SK-N-SH (cell line): Measurements from ENCODE around the gene PPP6C. TPM values are rescaled to one million over a fixed set of nuclear protein-coding genes. Genes with fewer than 3 reads are reported as not detected.
"Not testable (repeated sequence)": the region's sequence is repeated elsewhere in the genome, so short reads cannot be mapped to it uniquely, and the experiment has no call there.

ENCODE experiments used
- CTCF ChIA-PET: fragments of 300-600, 350-600 bp; formaldehyde crosslinking; extraction: SDS; loops from one replicate; lab custom pipeline; 2021; lab: Yijun Ruan, JAX
- POLR2A ChIA-PET: fragments of 350-600 bp; sonication (Branson Sonifier 250); formaldehyde crosslinking; extraction: SDS; loops from one replicate; lab custom pipeline; 2020; ENCODE audit warnings: antibody characterized with exemption, inconsistent platforms; lab: Yijun Ruan, JAX
- DNase-seq: peaks from one replicate; pipeline ENCODE4 v3.0.0; 2012
- H2AFZ ChIP-seq: fragments of 200-600 bp; sonication (generic); 2 replicates; pipeline ENCODE4 v1.8.1; 2016; ENCODE audit warnings: antibody characterized with exemption, mild to moderate bottlenecking, low read depth
- H3F3A ChIP-seq: fragments of 200-600 bp; sonication (generic); replicated peaks from 2 replicates; pipeline ENCODE3; 2016; ENCODE audit warnings: antibody characterized with exemption, mild to moderate bottlenecking; ENCODE audit not compliant: insufficient read depth
- H3K27ac ChIP-seq, 2 experiments: fragments of 200-500 bp in 1 of 2; fragments of 200-600 bp in 1 of 2; sonication (Bioruptor generic) in 1 of 2; sonication (generic), shearing (Covaris generic) in 1 of 2; 2 replicates each; pipeline versions ENCODE4 v1.5.1 to v1.6.1; 2014 to 2016; ENCODE audit warnings: low read depth in 2 of 2, inconsistent platforms in 1 of 2, low read length in 1 of 2, mild to moderate bottlenecking in 1 of 2, mixed read lengths in 1 of 2
- H3K27me3 ChIP-seq: fragments of 200-600 bp; sonication (generic), shearing (Covaris generic); 2 replicates; pipeline ENCODE4 v1.6.1; 2016; ENCODE audit warnings: mixed run types; ENCODE audit not compliant: insufficient read depth
- H3K36me3 ChIP-seq, 2 experiments: fragments of 200-500 bp in 1 of 2; fragments of 200-600 bp in 1 of 2; sonication (Bioruptor generic) in 1 of 2; sonication (generic) in 1 of 2; replicated peaks in 1 of 2; 2 replicates each; pipeline versions ENCODE3 to v1.5.1; 2014 to 2016; ENCODE audit warnings: low read length in 1 of 2, mild to moderate bottlenecking in 1 of 2; ENCODE audit not compliant: insufficient read depth in 2 of 2, control insufficient read depth in 1 of 2
- H3K4me1 ChIP-seq, 2 experiments: fragments of 200-500 bp in 1 of 2; fragments of 200-600 bp in 1 of 2; sonication (Bioruptor generic) in 1 of 2; sonication (generic), shearing (Covaris generic) in 1 of 2; 2 replicates each; pipeline versions ENCODE4 v1.5.1 to v1.6.1; 2014 to 2016; ENCODE audit warnings: low read depth in 1 of 2, low read length in 1 of 2, mixed run types in 1 of 2; ENCODE audit not compliant: insufficient read depth in 2 of 2, control insufficient read depth in 1 of 2
- H3K4me2 ChIP-seq: fragments of 200-600 bp; sonication (generic), shearing (Covaris generic); 2 replicates; pipeline ENCODE4 v1.6.1; 2017; ENCODE audit warnings: mixed run types
- H3K4me3 ChIP-seq, 2 experiments: fragments of 200-500 bp in 1 of 2; fragments of 200-600 bp in 1 of 2; sonication (Bioruptor generic) in 1 of 2; sonication (generic), shearing (Covaris generic) in 1 of 2; 2 replicates each; pipeline versions ENCODE4 v1.5.1 to v1.8.1; 2014 to 2016; ENCODE audit warnings: low read depth in 2 of 2, inconsistent platforms in 1 of 2, low read length in 1 of 2, mild to moderate bottlenecking in 1 of 2, mixed read lengths in 1 of 2, moderate library complexity in 1 of 2
- H3K79me2 ChIP-seq: fragments of 200-600 bp; sonication (generic); 2 replicates; pipeline ENCODE4 v1.8.1; 2017; ENCODE audit warnings: mild to moderate bottlenecking; ENCODE audit not compliant: insufficient read depth
- H3K9ac ChIP-seq: fragments of 200-600 bp; sonication (generic); 2 replicates; pipeline ENCODE4 v1.6.1; 2017; ENCODE audit warnings: mixed run types
- H3K9me2 ChIP-seq: fragments of 200-600 bp; sonication (generic); 2 replicates; pipeline ENCODE4 v1.6.1; 2017; ENCODE audit warnings: mixed run types
- H3K9me3 ChIP-seq: fragments of 200-600 bp; sonication (generic); 2 replicates; pipeline ENCODE4 v1.6.1; 2017; ENCODE audit warnings: mixed run types, mild to moderate bottlenecking, moderate library complexity
- H4K20me1 ChIP-seq: fragments of 200-600 bp; sonication (generic); 2 replicates; pipeline ENCODE4 v1.6.1; 2017; ENCODE audit warnings: mild to moderate bottlenecking, mixed run types; ENCODE audit not compliant: insufficient read depth
- CHD2 ChIP-seq: fragments of 150-350 bp; IDR thresholded peaks from 2 replicates; pipeline ENCODE4 v1.6.1; 2018; ENCODE audit warnings: low read length; ENCODE audit not compliant: partially characterized antibody
- ELF1 ChIP-seq: IDR thresholded peaks from 2 replicates; pipeline ENCODE4 v1.4.0; 2012
- EZH2phosphoT487 ChIP-seq: fragments of 200-600 bp; sonication (generic); IDR thresholded peaks from 2 replicates; pipeline ENCODE4 v1.6.1; 2017; ENCODE audit warnings: low read depth, mixed run types, mild to moderate bottlenecking, antibody characterized with exemption, moderate library complexity, borderline replicate concordance
- GATA2 ChIP-seq: sonication (generic); formaldehyde crosslinking; IDR thresholded peaks from 2 replicates; pipeline ENCODE4 v1.5.0; 2020; ENCODE audit warnings: mild to moderate bottlenecking, missing genetic modification reagents
- IRF3 ChIP-seq: fragments of 150-350 bp; IDR thresholded peaks from 2 replicates; pipeline ENCODE4 v1.6.1; 2016; ENCODE audit warnings: mild to moderate bottlenecking, low read depth, low read length
- JUND ChIP-seq: IDR thresholded peaks from 2 replicates; pipeline ENCODE4 v1.4.0; 2012
- MEF2A ChIP-seq: IDR thresholded peaks from 2 replicates; pipeline ENCODE4 v1.4.0; 2012; ENCODE audit warnings: low read depth, borderline replicate concordance
- NFIC ChIP-seq: IDR thresholded peaks from 2 replicates; pipeline ENCODE4 v1.4.0; 2012; ENCODE audit warnings: borderline replicate concordance
- RFX5 ChIP-seq: IDR thresholded peaks from 2 replicates; pipeline ENCODE4 v1.6.1; 2012; ENCODE audit warnings: mild to moderate bottlenecking, improper control_type of control experiment, low read length
- RXRA ChIP-seq: IDR thresholded peaks from 2 replicates; pipeline ENCODE4 v1.4.0; 2012; ENCODE audit warnings: low read depth, mild to moderate bottlenecking, borderline replicate concordance
- SIN3A ChIP-seq: IDR thresholded peaks from 2 replicates; pipeline ENCODE4 v1.6.1; 2012; ENCODE audit warnings: low read depth, mild to moderate bottlenecking, low read length, moderate library complexity, borderline replicate concordance
- TEAD4 ChIP-seq: IDR thresholded peaks from 2 replicates; pipeline ENCODE4 v1.4.0; 2012; ENCODE audit warnings: mild to moderate bottlenecking, borderline replicate concordance; ENCODE audit not compliant: insufficient read depth
- WGBS: methylation state at CpG from one replicate; pipeline ENCODE4 v1.1.6; 2017; ENCODE audit warnings: low lambda C conversion rate; 5-methylcytosine and 5-hydroxymethylcytosine counted together
- polyA plus RNA-seq, 3 experiments: library from polyadenylated mRNA; depleted of rRNA; stranded (reverse); fragments of >200 nt; gene quantifications; 2 replicates each; pipeline ENCODE4 v1.2.3, GENCODE V29; 2012
- TF ChIP-seq, protein P1 (sequence below): fragments of 150-350 bp; IDR thresholded peaks from 2 replicates; pipeline ENCODE4 v1.6.1; 2017; ENCODE audit warnings: antibody characterized with exemption, low read length, low read depth, borderline replicate concordance

PPP6C gene
- polyA plus RNA-seq, 1 of the 3 experiments (the other 2 are of a cell fraction), result 14.8 TPM

DNA sequence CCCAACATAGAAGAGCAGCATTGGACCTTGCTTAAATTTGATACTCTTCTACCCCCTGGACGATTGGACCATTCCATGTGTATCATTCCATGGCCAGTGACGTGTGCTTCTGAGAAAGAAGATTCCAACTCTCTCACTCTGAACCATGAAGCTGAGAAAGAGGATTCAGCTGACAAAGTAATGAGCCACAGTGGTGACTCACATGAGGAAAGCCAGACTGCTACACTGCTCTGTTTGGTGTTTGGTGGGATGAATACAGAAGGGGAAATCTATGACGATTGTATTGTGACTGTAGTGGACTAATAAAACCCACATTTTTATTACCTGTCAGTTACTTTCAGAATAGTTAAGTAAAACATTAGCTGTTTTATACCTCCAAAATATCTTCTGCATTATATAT lies 44.1 kb upstream of the PPP6C start (continued):
- TF ChIP-seq EZH2phosphoT487, result no peak
- TF ChIP-seq IRF3, result no peak
- no peak for TF ChIP-seq ELF1
- no peak for TF ChIP-seq CHD2
- TF ChIP-seq GATA2, result no peak
- peak; percentile 85; the same call in 1 of the 2 replicates for TF ChIP-seq SIN3A
- TF ChIP-seq JUND, result peak; percentile 92
- TF ChIP-seq MEF2A, result no peak
- TF ChIP-seq NFIC, result no peak
- TF ChIP-seq, all 33 proteins: peak for 9

DNA sequence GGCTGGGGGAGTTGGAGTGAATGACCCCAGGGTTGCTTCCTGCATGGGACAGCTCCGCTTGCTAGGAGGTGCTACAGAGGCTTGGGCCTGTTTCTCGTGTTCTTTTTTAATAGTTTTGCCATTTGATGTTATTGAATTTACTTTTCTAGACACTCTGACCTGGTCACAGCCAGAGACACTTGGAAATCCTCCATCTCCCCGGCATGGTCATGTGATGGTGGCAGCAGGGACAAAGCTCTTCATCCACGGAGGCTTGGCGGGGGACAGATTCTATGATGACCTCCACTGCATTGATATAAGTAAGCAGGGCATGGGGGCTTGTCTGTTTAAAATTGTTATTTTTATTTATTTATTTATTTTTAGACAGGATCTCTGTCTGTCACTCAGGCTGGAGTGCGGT lies 38.2 kb upstream of the PPP6C start:
- H3K9ac ChIP-seq, result no peak overlapping the region
- peaks cover 12% of the 10 kb centered on the region for H3F3A ChIP-seq
- peaks cover 3 to 35% of the 10 kb centered on the region in 2 experiments for H3K36me3 ChIP-seq
- CTCF ChIA-PET, result interaction anchor here (1.4 kb wide), 1 partner anchor 22 kb away, joined by 3 read pairs; no protein-coding TSS in a partner anchor
- no peak overlapping the region for H2AFZ ChIP-seq
- H3K4me2 ChIP-seq, result no peak overlapping the region
- no peaks in the 10 kb centered on the region for H3K79me2 ChIP-seq
- no peak overlapping the region for H3K27ac ChIP-seq
- no peak for DNase-seq
- TF ChIP-seq RXRA (no peak), RFX5 (no peak), TEAD4 (no peak), NFIC (no peak)
- TF ChIP-seq, protein P1, sequence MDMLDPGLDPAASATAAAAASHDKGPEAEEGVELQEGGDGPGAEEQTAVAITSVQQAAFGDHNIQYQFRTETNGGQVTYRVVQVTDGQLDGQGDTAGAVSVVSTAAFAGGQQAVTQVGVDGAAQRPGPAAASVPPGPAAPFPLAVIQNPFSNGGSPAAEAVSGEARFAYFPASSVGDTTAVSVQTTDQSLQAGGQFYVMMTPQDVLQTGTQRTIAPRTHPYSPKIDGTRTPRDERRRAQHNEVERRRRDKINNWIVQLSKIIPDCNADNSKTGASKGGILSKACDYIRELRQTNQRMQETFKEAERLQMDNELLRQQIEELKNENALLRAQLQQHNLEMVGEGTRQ, result no peak
- H3K4me3 ChIP-seq, result no peak overlapping the region
- POLR2A ChIA-PET, result interaction anchor here (2.1 kb wide), 1 partner anchor 13 kb away, joined by 7 read pairs; the partner anchor contains the start of gene HSPA5
- no peaks in the 10 kb centered on the region for H3K9me3 ChIP-seq
- WGBS, result 97% methylated on average over 6 of the region's 6 CpGs
- no peaks in the 10 kb centered on the region for H3K9me2 ChIP-seq
- H3K27me3 ChIP-seq, result no peaks in the 10 kb centered on the region
- H3K4me1 ChIP-seq, result no peaks in the 10 kb centered on the region
- H4K20me1 ChIP-seq, result no peaks in the 10 kb centered on the region

DNA sequence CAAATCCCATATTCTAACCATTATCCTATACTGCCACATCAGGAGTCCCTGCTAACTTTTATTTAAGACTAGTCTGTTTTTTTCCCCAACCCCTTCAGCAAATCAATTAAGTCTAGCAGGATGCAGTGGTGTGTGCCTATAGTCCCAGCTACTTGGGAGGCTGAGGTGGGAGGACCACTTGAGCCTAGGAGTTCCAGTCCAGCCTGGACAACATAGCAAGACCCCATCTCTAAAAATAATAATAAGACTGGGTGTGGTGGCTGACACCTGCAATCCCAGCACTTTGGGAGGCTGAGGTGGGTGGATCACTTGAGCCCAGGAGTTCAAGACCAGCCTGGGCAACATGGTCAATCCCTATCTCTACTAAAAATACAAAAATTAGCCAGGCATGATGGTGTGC lies 35.3 kb upstream of the PPP6C start:
- H3K9me3 ChIP-seq, POLR2A ChIA-PET, H2AFZ ChIP-seq, H3K4me2 ChIP-seq, H3K4me3 ChIP-seq, H3K4me1 ChIP-seq, H3K9me2 ChIP-seq, DNase-seq, H3K27ac ChIP-seq, H3K9ac ChIP-seq, H4K20me1 ChIP-seq, H3K27me3 ChIP-seq, H3K79me2 ChIP-seq, H3F3A ChIP-seq: not testable (repeated sequence)
- CTCF ChIA-PET, result interaction anchor here (0.9 kb wide), 1 partner anchor 20 kb away, joined by 3 read pairs; no protein-coding TSS in a partner anchor
- H3K36me3 ChIP-seq, result peaks cover 4 to 38% of the 10 kb centered on the region in 2 experiments
